GM12878 (cell line): ENCODE measurements around the gene TNIP3. TPM values are rescaled to one million over a fixed set of nuclear protein-coding genes. Genes with fewer than 3 reads are reported as not detected.

ENCODE experiments used
- ATAC-seq: fragments of 200-7000 bp; cut with Tn5 transposase; 3 replicates; pipeline ENCODE4 v1.9.1; 2020; ENCODE audit warnings: mild to moderate bottlenecking, moderate library complexity
- BruUV-seq: library from RNA; stranded (reverse); fragments of 400-500 nt; replicated peaks from 2 replicates; lab custom pipeline; 2021; lab: Mats Ljungman, UMichigan
- CTCF ChIA-PET: fragments of 300-600 bp; sonication (Branson Sonifier 250); formaldehyde crosslinking; extraction: SDS; loops from one replicate; lab custom pipeline; 2021; ENCODE audit warnings: inconsistent platforms; lab: Yijun Ruan, JAX
- POLR2A ChIA-PET: fragments of 350-600 bp; formaldehyde crosslinking; extraction: SDS; loops from one replicate; lab custom pipeline; 2021; ENCODE audit warnings: inconsistent platforms; lab: Charles Lee
- RAD21 ChIA-PET: fragments of 300-600 bp; sonication (Branson Sonifier 250); formaldehyde crosslinking; loops from one replicate; lab custom pipeline; 2023; ENCODE audit warnings: antibody characterized with exemption; ENCODE audit not compliant: unreplicated experiment; lab: Charles Lee
- SMC1A ChIA-PET: fragments of 300-600 bp; sonication (Branson Sonifier 250); formaldehyde crosslinking; loops from one replicate; lab custom pipeline; 2023; ENCODE audit not compliant: unreplicated experiment, uncharacterized antibody; lab: Charles Lee
- DNase-seq: peaks from one replicate; pipeline ENCODE4 v3.0.0-alpha.2; 2011; ENCODE audit warnings: low read depth, low spot score
- FAIRE-seq: peaks from 3 replicates; lab custom pipeline; 2011; peaks lifted over from hg19 to GRCh38; lab: Jason Lieb, UNC
- H2AFZ ChIP-seq: 2 replicates; pipeline ENCODE4 v1.6.0; 2011; ENCODE audit warnings: low read depth, low read length, control low read depth; ENCODE audit not compliant: control insufficient read depth
- H3K27ac ChIP-seq: 2 replicates; pipeline ENCODE4 v1.5.1; 2011; ENCODE audit warnings: control low read depth; ENCODE audit not compliant: control insufficient read depth, insufficient read depth
- H3K27me3 ChIP-seq, 2 experiments: replicated peaks in 1 of 2; 2 replicates each; pipeline versions ENCODE4 v1.6.0 to v1.6.1; 2011; ENCODE audit warnings: low read length in 1 of 2; ENCODE audit not compliant: control insufficient read depth in 2 of 2, insufficient read depth in 2 of 2
- H3K36me3 ChIP-seq, 2 experiments: 2 replicates each; pipeline ENCODE4 v1.5.1; 2011; ENCODE audit warnings: low read length in 1 of 2; ENCODE audit not compliant: control insufficient read depth in 2 of 2, insufficient read depth in 2 of 2
- H3K4me1 ChIP-seq: 2 replicates; pipeline ENCODE4 v1.6.1; 2011; ENCODE audit warnings: mild to moderate bottlenecking, low read length, moderate library complexity, mixed read lengths; ENCODE audit not compliant: control insufficient read depth, insufficient read depth
- H3K4me2 ChIP-seq: 2 replicates; pipeline ENCODE4 v1.6.0; 2011; ENCODE audit warnings: control low read depth; ENCODE audit not compliant: control insufficient read depth, insufficient read depth
- H3K4me3 ChIP-seq: fragments of 200-600 bp; sonication (generic); 2 replicates; pipeline ENCODE4 v1.5.1; 2016
- H3K79me2 ChIP-seq: 2 replicates; pipeline ENCODE4 v1.6.0; 2011; ENCODE audit warnings: low read length; ENCODE audit not compliant: control insufficient read depth, insufficient read depth
- H3K9ac ChIP-seq: 2 replicates; pipeline ENCODE4 v1.8.0; 2011; ENCODE audit warnings: low read length, control low read depth, mixed read lengths; ENCODE audit not compliant: control insufficient read depth, insufficient read depth
- H3K9me3 ChIP-seq: replicated peaks from 3 replicates; pipeline ENCODE4 v1.5.1; 2011; ENCODE audit warnings: mild to moderate bottlenecking, low read length; ENCODE audit not compliant: control insufficient read depth, insufficient read depth
- H4K20me1 ChIP-seq: 2 replicates; pipeline ENCODE4 v1.6.0; 2011; ENCODE audit not compliant: control insufficient read depth, insufficient read depth
- ATF7 ChIP-seq: fragments of 450-650 bp; IDR thresholded peaks from 2 replicates; pipeline ENCODE4 v1.6.1; 2016; ENCODE audit warnings: low read depth, mild to moderate bottlenecking
- CREM ChIP-seq: IDR thresholded peaks from 2 replicates; pipeline ENCODE4 v1.6.1; 2014; ENCODE audit warnings: antibody characterized with exemption, low read depth
- ELK1 ChIP-seq: IDR thresholded peaks from 2 replicates; pipeline ENCODE4 v1.6.1; 2012; ENCODE audit warnings: low read depth, low read length, improper control_type of control experiment
- EZH2 ChIP-seq: IDR thresholded peaks from 2 replicates; pipeline ENCODE4 v1.6.1; 2012; ENCODE audit warnings: low read depth, mild to moderate bottlenecking, control low read depth, inconsistent platforms, low read length, borderline replicate concordance; ENCODE audit not compliant: control insufficient read depth
- IKZF2 ChIP-seq, 2 experiments: fragments of 450-650 bp; IDR thresholded peaks; 2 replicates each; pipeline ENCODE4 v1.6.1; 2017; ENCODE audit warnings: mild to moderate bottlenecking in 2 of 2, moderate library complexity in 2 of 2
- KAT2A ChIP-seq: conservative IDR thresholded peaks from 2 replicates; pipeline ENCODE4 v1.6.1; 2011; ENCODE audit warnings: low read depth, low read length; ENCODE audit not compliant: control insufficient read depth
- MEF2B ChIP-seq: fragments of 450-650 bp; IDR thresholded peaks from 2 replicates; pipeline ENCODE4 v1.6.1; 2018; ENCODE audit warnings: mild to moderate bottlenecking, moderate library complexity; ENCODE audit not compliant: partially characterized antibody, poor library complexity, severe bottlenecking
- PAX5 ChIP-seq: IDR thresholded peaks from 2 replicates; pipeline ENCODE4 v1.6.1; 2011; ENCODE audit warnings: low read depth, low read length, borderline replicate concordance
- RUNX3 ChIP-seq: IDR thresholded peaks from 2 replicates; pipeline ENCODE4 v1.6.1; 2012; ENCODE audit warnings: low read length, inconsistent platforms
- SIX5 ChIP-seq: IDR thresholded peaks from 2 replicates; pipeline ENCODE4 v1.6.1; 2011; ENCODE audit warnings: mild to moderate bottlenecking, low read depth, low read length, moderate library complexity; ENCODE audit not compliant: severe bottlenecking
- SPI1 ChIP-seq: IDR thresholded peaks from 2 replicates; pipeline ENCODE4 v1.6.1; 2011; ENCODE audit warnings: low read depth, mild to moderate bottlenecking, low read length, moderate library complexity, borderline replicate concordance; ENCODE audit not compliant: insufficient read depth
- SREBF1 ChIP-seq: IDR thresholded peaks from 2 replicates; pipeline ENCODE4 v1.6.1; 2012; ENCODE audit warnings: mild to moderate bottlenecking, low read length
- ZNF274 ChIP-seq: IDR thresholded peaks from one replicate; pipeline ENCODE4 v1.8.0; 2011; ENCODE audit not compliant: insufficient read length, insufficient read depth
- WGBS: methylation state at CpG from one replicate; pipeline ENCODE4 v1.1.6; 2016; ENCODE audit warnings: low lambda C conversion rate; ENCODE audit not compliant: insufficient replicate concordance, insufficient coverage; ENCODE audit errors: missing lambda C conversion rate; 5-methylcytosine and 5-hydroxymethylcytosine counted together
- in situ Hi-C: fragments of 300-500 bp; cut with MboI; formaldehyde crosslinking; loops from 9 replicates; pipeline ENCODE4 v1.14.3; 2018; ENCODE audit warnings: mixed read lengths
- intact Hi-C: fragments of 100-400 bp; cut with micrococcal nuclease; formaldehyde crosslinking; loops from one replicate; pipeline ENCODE4 v1.14.2; 2022; ENCODE audit not compliant: unreplicated experiment
- polyA plus RNA-seq, 11 experiments: library from polyadenylated mRNA; depleted of rRNA in 4 of 11; unstranded in 6 of 11; stranded (reverse) in 5 of 11; fragments of >200 nt; fragmentation: Nextera tagmentation in 4 of 11; fragmentation: Illumina TruSeq in 1 of 11; extraction: Ambion mirVana in 4 of 11; extraction: Trizol in 1 of 11; gene quantifications; 1 replicate in 1 of 11; 2 replicates in 10 of 11; pipeline versions ENCODE4 v1.2.1 to v1.2.3, GENCODE V29; 2011 to 2016; ENCODE audit warnings: inconsistent platforms in 2 of 11, missing spikeins in 2 of 11, low read depth in 1 of 11
- total RNA-seq, 4 experiments: library from RNA; depleted of rRNA in 3 of 4; stranded (reverse); fragments of >200 nt in 3 of 4; fragmentation: Illumina TruSeq in 1 of 4; extraction: Trizol in 1 of 4; gene quantifications; 2 replicates each; pipeline versions ENCODE4 v1.2.1 to v1.2.3, GENCODE V29; 2013 to 2021
- TF ChIP-seq, protein P1 (sequence below): fragments of 450-650 bp; IDR thresholded peaks from 2 replicates; pipeline ENCODE4 v1.6.1; 2018; ENCODE audit warnings: mild to moderate bottlenecking, low read depth, moderate library complexity; ENCODE audit not compliant: partially characterized antibody
- TF ChIP-seq, protein P2 (sequence below): fragments of 450-650 bp; formaldehyde crosslinking; IDR thresholded peaks from 2 replicates; pipeline ENCODE4 v1.5.0; 2022; ENCODE audit warnings: mild to moderate bottlenecking, missing genetic modification characterization

The TNIP3 gene
- total and polyA plus RNA-seq, 10 of the 15 experiments (the other 5 are each of a cell fraction or from before 2014, with no cell fraction given), result 0.21 to 1.4 (median 0.67) TPM

GRCh38 chr4:121181493-121181892 lies 17.4 kb upstream of the TNIP3 start:
- in situ Hi-C loops, result no loop called here
- Histone ChIP-seq H3K36me3 (no peaks in the 10 kb centered on the region), H2AFZ (no peak overlapping the region), H3K4me3 (no peak overlapping the region), H3K27ac (no peak overlapping the region), H3K4me1 (peaks cover 3% of the 10 kb centered on the region), H3K27me3 (no peaks in the 10 kb centered on the region; a peak in 1 of 4 replicates), H3K9me3 (no peaks in the 10 kb centered on the region; the same call in 2 of the 3 replicates), H4K20me1 (no peaks in the 10 kb centered on the region), H3K4me2 (no peak overlapping the region), H3K79me2 (no peaks in the 10 kb centered on the region), H3K9ac (no peak overlapping the region)
- SMC1A ChIA-PET, result no interaction called here
- RAD21 ChIA-PET, result no interaction called here
- no peak for FAIRE-seq
- DNase-seq, result no peak
- BruUV-seq, result no TSS peak
- CTCF ChIA-PET, result interaction anchor here (1.5 kb wide), 1 partner anchor 8 kb away, joined by 7 read pairs; no protein-coding TSS in a partner anchor
- TF ChIP-seq ATF7 (no peak), MEF2B (no peak), SPI1 (no peak), SIX5 (no peak), RUNX3 (no peak), ELK1 (no peak), EZH2 (no peak), ZNF274 (no peak), SREBF1 (no peak), CREM (no peak), IKZF2 (IDR thresholded peaks at IDR 0.05) (no peak), KAT2A (no peak), PAX5 (no peak)
- TF ChIP-seq, protein P1, sequence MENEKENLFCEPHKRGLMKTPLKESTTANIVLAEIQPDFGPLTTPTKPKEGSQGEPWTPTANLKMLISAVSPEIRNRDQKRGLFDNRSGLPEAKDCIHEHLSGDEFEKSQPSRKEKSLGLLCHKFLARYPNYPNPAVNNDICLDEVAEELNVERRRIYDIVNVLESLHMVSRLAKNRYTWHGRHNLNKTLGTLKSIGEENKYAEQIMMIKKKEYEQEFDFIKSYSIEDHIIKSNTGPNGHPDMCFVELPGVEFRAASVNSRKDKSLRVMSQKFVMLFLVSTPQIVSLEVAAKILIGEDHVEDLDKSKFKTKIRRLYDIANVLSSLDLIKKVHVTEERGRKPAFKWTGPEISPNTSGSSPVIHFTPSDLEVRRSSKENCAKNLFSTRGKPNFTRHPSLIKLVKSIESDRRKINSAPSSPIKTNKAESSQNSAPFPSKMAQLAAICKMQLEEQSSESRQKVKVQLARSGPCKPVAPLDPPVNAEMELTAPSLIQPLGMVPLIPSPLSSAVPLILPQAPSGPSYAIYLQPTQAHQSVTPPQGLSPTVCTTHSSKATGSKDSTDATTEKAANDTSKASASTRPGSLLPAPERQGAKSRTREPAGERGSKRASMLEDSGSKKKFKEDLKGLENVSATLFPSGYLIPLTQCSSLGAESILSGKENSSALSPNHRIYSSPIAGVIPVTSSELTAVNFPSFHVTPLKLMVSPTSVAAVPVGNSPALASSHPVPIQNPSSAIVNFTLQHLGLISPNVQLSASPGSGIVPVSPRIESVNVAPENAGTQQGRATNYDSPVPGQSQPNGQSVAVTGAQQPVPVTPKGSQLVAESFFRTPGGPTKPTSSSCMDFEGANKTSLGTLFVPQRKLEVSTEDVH, result no peak
- TF ChIP-seq, protein P2, sequence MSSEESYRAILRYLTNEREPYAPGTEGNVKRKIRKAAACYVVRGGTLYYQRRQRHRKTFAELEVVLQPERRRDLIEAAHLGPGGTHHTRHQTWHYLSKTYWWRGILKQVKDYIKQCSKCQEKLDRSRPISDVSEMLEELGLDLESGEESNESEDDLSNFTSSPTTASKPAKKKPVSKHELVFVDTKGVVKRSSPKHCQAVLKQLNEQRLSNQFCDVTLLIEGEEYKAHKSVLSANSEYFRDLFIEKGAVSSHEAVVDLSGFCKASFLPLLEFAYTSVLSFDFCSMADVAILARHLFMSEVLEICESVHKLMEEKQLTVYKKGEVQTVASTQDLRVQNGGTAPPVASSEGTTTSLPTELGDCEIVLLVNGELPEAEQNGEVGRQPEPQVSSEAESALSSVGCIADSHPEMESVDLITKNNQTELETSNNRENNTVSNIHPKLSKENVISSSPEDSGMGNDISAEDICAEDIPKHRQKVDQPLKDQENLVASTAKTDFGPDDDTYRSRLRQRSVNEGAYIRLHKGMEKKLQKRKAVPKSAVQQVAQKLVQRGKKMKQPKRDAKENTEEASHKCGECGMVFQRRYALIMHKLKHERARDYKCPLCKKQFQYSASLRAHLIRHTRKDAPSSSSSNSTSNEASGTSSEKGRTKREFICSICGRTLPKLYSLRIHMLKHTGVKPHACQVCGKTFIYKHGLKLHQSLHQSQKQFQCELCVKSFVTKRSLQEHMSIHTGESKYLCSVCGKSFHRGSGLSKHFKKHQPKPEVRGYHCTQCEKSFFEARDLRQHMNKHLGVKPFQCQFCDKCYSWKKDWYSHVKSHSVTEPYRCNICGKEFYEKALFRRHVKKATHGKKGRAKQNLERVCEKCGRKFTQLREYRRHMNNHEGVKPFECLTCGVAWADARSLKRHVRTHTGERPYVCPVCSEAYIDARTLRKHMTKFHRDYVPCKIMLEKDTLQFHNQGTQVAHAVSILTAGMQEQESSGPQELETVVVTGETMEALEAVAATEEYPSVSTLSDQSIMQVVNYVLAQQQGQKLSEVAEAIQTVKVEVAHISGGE, result no peak
- ATAC-seq, result no peak
- WGBS, result 44% methylated on average over 1 of the region's 1 CpG
- POLR2A ChIA-PET, result no interaction called here
- intact Hi-C loops, result no loop called here
